ENCODE measurements around the gene SPSB2.

SPSB2 gene

GRCh38 chr12:6832125-6832524, 41.0 kb downstream of the SPSB2 start:
- no peak for DNase-seq (ENCODE audit: low spot score)
- Mint-ChIP-seq H3K4me3 (no peak overlapping the region), H3K27ac (no peak overlapping the region), H3K36me3 (ENCODE audit: low read depth) (no peaks in the 10 kb centered on the region), H3K4me1 (ENCODE audit: low read depth) (peaks cover 19% of the 10 kb centered on the region), H3K9me3 (no peaks in the 10 kb centered on the region), H3K27me3 (ENCODE audit: low read depth) (peaks cover 27% of the 10 kb centered on the region)

- Mint-ChIP-seq H3K4me1 (ENCODE audit: low read depth) (peaks cover 20% of the 10 kb centered on the region), H3K36me3 (ENCODE audit: low read depth) (no peaks in the 10 kb centered on the region), H3K9me3 (no peaks in the 10 kb centered on the region), H3K27ac (no peak overlapping the region), H3K27me3 (ENCODE audit: low read depth) (peaks cover 27% of the 10 kb centered on the region), H3K4me3 (no peak overlapping the region)
- no peak for DNase-seq (ENCODE audit: low spot score)
Measured at GRCh38 chr12:6831450-6831995, 41.6 kb downstream of the SPSB2 start.

- Mint-ChIP-seq H3K27me3 (ENCODE audit: low read depth) (peaks cover 30% of the 10 kb centered on the region), H3K36me3 (ENCODE audit: low read depth) (no peaks in the 10 kb centered on the region), H3K27ac (no peak overlapping the region), H3K4me3 (no peak overlapping the region), H3K9me3 (no peaks in the 10 kb centered on the region), H3K4me1 (ENCODE audit: low read depth) (peaks cover 20% of the 10 kb centered on the region)
- DNase-seq (ENCODE audit: low spot score) = no peak
Measured at GRCh38 chr12:6830999-6831398, 42.1 kb downstream of the SPSB2 start.

- no peaks in the 10 kb centered on the region for H3K9me3 Mint-ChIP-seq
- DNase-seq (ENCODE audit: low spot score) = no peak
- H3K36me3 Mint-ChIP-seq (ENCODE audit: low read depth) = no peaks in the 10 kb centered on the region
- peaks cover 18% of the 10 kb centered on the region for H3K4me1 Mint-ChIP-seq (ENCODE audit: low read depth)
- no peak overlapping the region for H3K27ac Mint-ChIP-seq
- peak overlapping the region; percentile 37 for H3K4me3 Mint-ChIP-seq
- H3K27me3 Mint-ChIP-seq (ENCODE audit: low read depth) = peaks cover 33% of the 10 kb centered on the region
Measured at GRCh38 chr12:6830286-6830890, 42.7 kb downstream of the SPSB2 start.

- H3K4me3 Mint-ChIP-seq = peak overlapping the region; percentile 85
- peaks cover 19% of the 10 kb centered on the region for H3K4me1 Mint-ChIP-seq (ENCODE audit: low read depth)
- DNase-seq (ENCODE audit: low spot score) = no peak
- peaks cover 40% of the 10 kb centered on the region for H3K27me3 Mint-ChIP-seq (ENCODE audit: low read depth)
- H3K36me3 Mint-ChIP-seq (ENCODE audit: low read depth) = no peaks in the 10 kb centered on the region
- no peak overlapping the region for H3K27ac Mint-ChIP-seq
- no peaks in the 10 kb centered on the region for H3K9me3 Mint-ChIP-seq
Measured at GRCh38 chr12:6829536-6830220, 43.4 kb downstream of the SPSB2 start.

GRCh38 chr12:6828781-6829535, 44.1 kb downstream of the SPSB2 start:
- Mint-ChIP-seq H3K4me1 (ENCODE audit: low read depth) (peaks cover 19% of the 10 kb centered on the region), H3K27ac (peak overlapping the region; percentile 59), H3K9me3 (no peaks in the 10 kb centered on the region), H3K4me3 (peak overlapping the region; percentile 85), H3K27me3 (ENCODE audit: low read depth) (peaks cover 44% of the 10 kb centered on the region), H3K36me3 (ENCODE audit: low read depth) (no peaks in the 10 kb centered on the region)
- peak; percentile 37 for DNase-seq (ENCODE audit: low spot score)

GRCh38 chr12:6827982-6828780, 44.9 kb downstream of the SPSB2 start, which contains the start of gene P3H3:
TSS of gene P3H3 (plus strand) at chr12:6828407. CDS start at chr12:6828441, 34 bp downstream.
- H3K36me3 Mint-ChIP-seq (ENCODE audit: low read depth) = no peaks in the 10 kb centered on the region
- peak within 1 kb of the TSS; percentile 59 for H3K27ac Mint-ChIP-seq
- peaks cover 49% of the 10 kb centered on the region for H3K27me3 Mint-ChIP-seq (ENCODE audit: low read depth)

GRCh38 chr12:6827437-6827911, 45.6 kb downstream of the SPSB2 start:
- Mint-ChIP-seq H3K36me3 (ENCODE audit: low read depth) (no peaks in the 10 kb centered on the region), H3K27me3 (ENCODE audit: low read depth) (peaks cover 55% of the 10 kb centered on the region), H3K27ac (peak overlapping the region; percentile 10)

More at GRCh38 chr12:6827982-6828780, 44.9 kb downstream of the SPSB2 start, which contains the start of gene P3H3:
- Mint-ChIP-seq H3K4me3 (peak within 1 kb of the TSS; percentile 85), H3K9me3 (no peaks in the 10 kb centered on the region), H3K4me1 (ENCODE audit: low read depth) (peaks cover 19% of the 10 kb centered on the region)
- DNase-seq (ENCODE audit: low spot score) = no peak

GRCh38 chr12:6826734-6827436, 46.2 kb downstream of the SPSB2 start:
- Mint-ChIP-seq H3K4me1 (ENCODE audit: low read depth) (peaks cover 21% of the 10 kb centered on the region), H3K9me3 (no peaks in the 10 kb centered on the region)

More at GRCh38 chr12:6827437-6827911, 45.6 kb downstream of the SPSB2 start:
- Mint-ChIP-seq H3K9me3 (no peaks in the 10 kb centered on the region), H3K4me1 (ENCODE audit: low read depth) (peaks cover 19% of the 10 kb centered on the region), H3K4me3 (peak overlapping the region; percentile 55)
- peak; percentile 53 for DNase-seq (ENCODE audit: low spot score)

GRCh38 chr12:6826125-6826733, 46.9 kb downstream of the SPSB2 start:
- DNase-seq (ENCODE audit: low spot score) = no peak
- Mint-ChIP-seq H3K27ac (no peak overlapping the region), H3K9me3 (no peaks in the 10 kb centered on the region), H3K36me3 (ENCODE audit: low read depth) (no peaks in the 10 kb centered on the region), H3K4me1 (ENCODE audit: low read depth) (peaks cover 23% of the 10 kb centered on the region), H3K4me3 (no peak overlapping the region), H3K27me3 (ENCODE audit: low read depth) (peaks cover 63% of the 10 kb centered on the region)

More at GRCh38 chr12:6826734-6827436, 46.2 kb downstream of the SPSB2 start:
- DNase-seq (ENCODE audit: low spot score) = no peak
- Mint-ChIP-seq H3K4me3 (peak overlapping the region; percentile 55), H3K27me3 (ENCODE audit: low read depth) (peaks cover 61% of the 10 kb centered on the region), H3K36me3 (ENCODE audit: low read depth) (no peaks in the 10 kb centered on the region), H3K27ac (peak overlapping the region; percentile 10)

GRCh38 chr12:6825398-6826124, 47.5 kb downstream of the SPSB2 start:
- Mint-ChIP-seq H3K4me1 (ENCODE audit: low read depth) (peaks cover 30% of the 10 kb centered on the region), H3K27me3 (ENCODE audit: low read depth) (peaks cover 57% of the 10 kb centered on the region), H3K36me3 (ENCODE audit: low read depth) (peaks cover 1% of the 10 kb centered on the region), H3K9me3 (no peaks in the 10 kb centered on the region), H3K4me3 (no peak overlapping the region), H3K27ac (peak overlapping the region; percentile 9)
- peak; percentile 74 for DNase-seq (ENCODE audit: low spot score)

GRCh38 chr12:6824901-6825381, 48.2 kb downstream of the SPSB2 start:
- DNase-seq (ENCODE audit: low spot score) = no peak
- no peak overlapping the region for H3K27ac Mint-ChIP-seq
- peaks cover 53% of the 10 kb centered on the region for H3K27me3 Mint-ChIP-seq (ENCODE audit: low read depth)
- no peaks in the 10 kb centered on the region for H3K9me3 Mint-ChIP-seq
- peaks cover 31% of the 10 kb centered on the region for H3K4me1 Mint-ChIP-seq (ENCODE audit: low read depth)
- no peak overlapping the region for H3K4me3 Mint-ChIP-seq
- H3K36me3 Mint-ChIP-seq (ENCODE audit: low read depth) = peaks cover 3% of the 10 kb centered on the region
